NCI-H2196 (cell line): ENCODE results near the gene RDX.
"Not testable (repeated sequence)": the region's sequence is repeated elsewhere in the genome, so short reads cannot be mapped to it uniquely, and the experiment has no call there.

ENCODE experiments used
- DNase-seq: peaks from one replicate; lab custom pipeline; 2025; ENCODE audit not compliant: unreplicated experiment; lab: John Stamatoyannopoulos, UW

The RDX gene

GRCh38 chr11:110305169-110306018 lies 9.0 kb upstream of the RDX start:
- peak; percentile 71 for DNase-seq

GRCh38 chr11:110303414-110303826 lies 7.0 kb upstream of the RDX start:
- DNase-seq, result no peak

GRCh38 chr11:110301577-110301976 lies 5.2 kb upstream of the RDX start:
- DNase-seq, result no peak

DNA sequence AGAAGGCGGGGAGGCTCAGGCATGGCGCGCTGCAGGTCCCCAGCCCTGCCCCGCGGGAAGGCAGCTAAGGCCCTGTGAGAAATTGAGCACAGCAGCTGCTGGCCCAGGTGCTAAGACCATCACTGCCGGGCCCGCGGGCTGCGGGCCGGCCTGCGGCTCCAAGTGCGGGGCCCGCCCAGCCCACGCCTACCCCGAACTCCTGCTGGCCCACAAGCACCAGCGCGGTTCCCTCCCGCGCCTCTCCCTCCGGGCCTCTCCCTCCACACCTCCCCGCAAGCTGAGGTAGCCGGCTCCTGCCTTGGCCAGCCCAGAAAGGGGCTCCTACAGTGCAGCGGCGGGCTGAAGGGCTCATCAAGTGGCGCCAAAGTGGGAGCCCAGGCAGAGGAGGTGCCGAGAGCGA lies 4.6 kb upstream of the RDX start:
- DNase-seq, result no peak

DNA sequence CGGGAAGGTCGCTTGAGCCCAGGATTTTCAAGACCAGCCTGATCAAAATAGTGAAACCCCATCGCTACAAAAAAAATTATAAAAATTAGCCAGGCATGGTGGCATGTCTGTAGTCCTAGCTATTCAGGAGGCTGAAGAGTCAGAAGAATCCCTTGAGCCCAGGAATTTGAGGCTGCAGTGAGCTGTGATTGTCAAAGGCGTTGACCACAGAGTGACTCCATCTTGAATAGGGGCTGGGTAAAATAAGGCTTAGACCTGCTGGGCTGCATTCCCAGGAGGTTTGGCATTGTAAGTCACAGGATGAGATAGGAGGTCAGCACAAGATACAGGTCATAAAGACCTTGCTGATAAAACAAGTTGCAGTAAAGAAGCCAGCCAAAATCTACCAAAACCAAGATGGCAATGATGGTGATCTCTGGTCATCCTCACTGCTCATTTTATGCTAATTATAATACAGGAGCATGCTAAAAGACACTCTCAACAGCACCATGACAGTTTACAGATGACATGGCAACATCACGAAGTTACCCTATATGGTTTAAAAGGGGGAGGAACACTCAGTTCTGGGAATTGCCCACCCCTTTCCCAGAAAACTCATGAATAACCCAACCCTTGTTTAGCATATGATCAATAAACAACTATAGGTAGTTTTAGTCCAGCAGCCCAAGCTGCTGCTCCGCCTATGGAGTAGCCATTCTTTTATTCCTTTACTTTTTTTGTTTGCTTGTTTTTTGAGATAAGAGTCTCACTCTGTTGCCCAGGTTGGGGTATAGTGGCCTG lies 2.8 kb upstream of the RDX start:
- no peak for DNase-seq

GRCh38 chr11:110298301-110298765 lies 1.9 kb upstream of the RDX start:
- no peak for DNase-seq

GRCh38 chr11:110297726-110298300 lies 1.4 kb upstream of the RDX start:
- no peak for DNase-seq

DNA sequence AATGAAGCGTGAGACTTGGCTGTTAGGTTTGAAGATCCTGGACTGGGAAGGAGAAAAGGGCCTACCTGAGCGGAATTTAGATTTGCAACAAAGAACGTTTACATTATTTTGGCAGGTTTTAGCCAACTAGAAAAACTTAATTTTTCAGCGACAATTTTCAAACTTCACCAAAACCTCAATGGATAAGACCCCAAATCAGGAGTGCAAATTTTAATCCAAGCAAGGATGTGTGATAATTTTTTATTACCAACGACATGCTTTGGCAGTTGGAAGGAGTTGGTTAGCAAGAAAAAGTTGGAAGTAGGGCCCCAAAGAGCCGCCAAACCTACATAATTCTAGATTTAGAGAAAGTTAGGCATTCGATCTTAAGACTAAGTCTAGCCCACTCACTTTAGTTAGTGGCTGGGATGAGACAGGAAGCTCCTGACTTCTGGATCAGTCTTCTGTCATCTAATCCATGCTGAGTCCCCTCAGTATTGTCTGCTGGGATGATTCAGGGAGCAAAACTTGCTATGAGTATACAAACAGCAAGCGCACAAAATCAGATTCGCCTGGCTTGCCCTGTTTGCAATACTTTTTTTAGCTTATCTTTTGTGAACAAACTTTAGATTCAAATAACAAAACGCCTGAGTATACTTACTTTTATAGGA lies 787 bp upstream of the RDX start:
- DNase-seq, result no peak

DNA sequence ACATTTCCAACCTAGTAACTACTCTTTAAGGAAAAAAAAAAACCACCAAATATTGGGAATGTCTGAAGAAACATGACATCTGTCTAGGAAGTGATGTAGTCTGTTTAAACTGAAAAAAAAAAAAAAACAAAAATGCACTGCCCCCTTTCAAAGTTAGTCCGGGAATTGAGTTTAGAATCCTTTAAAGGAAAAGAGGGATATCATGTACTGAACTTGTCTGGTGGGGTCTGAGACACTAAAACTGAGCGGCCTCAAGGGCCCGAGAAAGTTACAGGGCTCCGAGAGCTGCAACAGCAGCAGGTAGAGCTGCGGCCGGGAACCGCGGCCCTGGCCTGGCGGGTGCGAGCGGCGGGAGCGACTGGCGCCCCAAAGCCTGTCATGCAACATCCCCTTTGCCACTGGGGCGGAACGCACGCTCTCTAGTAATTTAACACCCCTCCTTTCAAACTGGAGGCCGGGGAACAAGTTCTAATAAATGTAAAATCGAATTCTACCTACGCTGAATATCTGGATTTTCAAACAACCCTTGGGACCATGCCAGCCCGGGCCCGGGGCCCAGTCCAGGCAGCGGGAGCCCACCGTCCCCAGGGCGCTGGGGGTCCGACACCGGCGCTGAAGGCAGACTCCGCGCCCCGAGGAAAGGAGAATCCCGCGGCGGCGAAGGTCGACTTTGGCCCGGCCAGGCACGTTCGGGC lies 736 bp downstream of the RDX start:
- peak; percentile 20 for DNase-seq

GRCh38 chr11:110295086-110295485 lies 1.3 kb downstream of the RDX start:
- DNase-seq, result no peak

DNA sequence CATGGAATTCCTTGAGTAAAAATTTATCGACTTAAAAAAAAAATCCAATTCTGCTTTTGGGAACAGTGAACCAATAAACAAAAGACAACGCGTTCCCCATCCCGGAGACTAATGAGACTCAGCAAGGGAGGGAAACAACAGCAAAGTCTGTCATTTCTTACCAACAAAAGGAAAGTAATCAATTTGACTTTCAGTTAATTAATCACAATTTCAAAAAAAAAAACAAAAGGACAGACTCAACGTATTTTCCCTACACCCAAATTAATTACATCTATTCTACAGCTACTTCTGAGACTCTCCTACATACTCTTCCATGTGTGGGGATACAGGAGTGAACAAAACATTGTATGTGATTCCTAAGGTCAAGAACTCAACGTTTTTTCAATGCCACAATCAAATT lies 1.9 kb downstream of the RDX start:
- DNase-seq, result no peak

DNA sequence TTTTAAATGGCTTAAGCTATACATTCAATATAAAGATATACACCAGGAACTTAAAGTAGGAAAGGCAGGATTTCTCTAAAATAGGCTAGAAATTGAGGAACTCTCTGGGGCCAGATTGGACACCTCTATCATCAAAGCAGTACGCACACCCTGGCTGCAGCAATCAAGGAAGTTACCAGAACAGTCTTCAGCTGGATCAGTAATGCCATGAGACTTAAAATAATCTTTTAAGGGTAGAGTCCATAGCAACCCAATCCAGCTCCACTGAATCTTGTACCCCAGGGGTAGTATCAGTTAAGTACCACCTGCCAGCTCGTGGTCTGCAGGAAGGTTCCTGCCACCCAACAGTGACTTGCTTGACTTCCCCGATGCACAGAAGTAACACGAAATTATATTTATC lies 3.0 kb downstream of the RDX start:
- no peak for DNase-seq

GRCh38 chr11:110292146-110292545 lies 4.3 kb downstream of the RDX start:
- not testable (repeated sequence) for DNase-seq

- DNase-seq, result no peak
These were observed 5.7 kb downstream of the RDX start for GRCh38 chr11:110290591-110291334.

- DNase-seq, result no peak
These were observed 6.9 kb downstream of the RDX start for GRCh38 chr11:110289472-110289871.

- no peak for DNase-seq
These were observed 8.9 kb downstream of the RDX start for GRCh38 chr11:110287537-110287936.

- peak; percentile 39 for DNase-seq
These were observed 9.9 kb downstream of the RDX start for GRCh38 chr11:110286298-110287040.

- DNase-seq, result no peak
These were observed 12.6 kb downstream of the RDX start for GRCh38 chr11:110283862-110284261.

- not testable (repeated sequence) for DNase-seq
These were observed 15.8 kb downstream of the RDX start for GRCh38 chr11:110280595-110280994.
